NCI-H82 (cell line): ENCODE measurements around the gene HAPLN2.
"Not testable (repeated sequence)": the region's sequence is repeated elsewhere in the genome, so short reads cannot be mapped to it uniquely, and the experiment has no call there.

Experiments used
- DNase-seq: peaks from one replicate; lab custom pipeline; 2025; lab: John Stamatoyannopoulos, UW

Gene HAPLN2

GRCh38 chr1:156618853-156619581, at the start of gene HAPLN2:
TSS of gene HAPLN2 (plus strand) at chr1:156619415. CDS start at chr1:156623491, 4,076 bp downstream.
- peak; percentile 85 for DNase-seq

GRCh38 chr1:156571261-156571852, 47.9 kb upstream of the HAPLN2 start:
- DNase-seq: no peak

GRCh38 chr1:156571919-156572662, 47.1 kb upstream of the HAPLN2 start, which contains the start of gene IQGAP3:
TSS of gene IQGAP3 (minus strand) at chr1:156572565. CDS start at chr1:156572529, 36 bp downstream.
- DNase-seq: peak; percentile 94

- DNase-seq: no peak
Measured at GRCh38 chr1:156572663-156573018, 46.6 kb upstream of the HAPLN2 start.

GRCh38 chr1:156574039-156574633, 45.1 kb upstream of the HAPLN2 start:
- DNase-seq: peak; percentile 62

- DNase-seq: peak; percentile 49
Measured at GRCh38 chr1:156577550-156577949, 41.7 kb upstream of the HAPLN2 start.

- peak; percentile 39 for DNase-seq
Measured at GRCh38 chr1:156578055-156578454, 41.2 kb upstream of the HAPLN2 start.

- peak; percentile 93 for DNase-seq
Measured at GRCh38 chr1:156579472-156579871, 39.7 kb upstream of the HAPLN2 start, which contains the start of gene TTC24. TSS of gene TTC24 (plus strand) at chr1:156579723. CDS start at chr1:156581365, 1,642 bp downstream.

- DNase-seq: no peak
Measured at GRCh38 chr1:156581661-156582387, 37.4 kb upstream of the HAPLN2 start.

GRCh38 chr1:156582388-156583017, 36.7 kb upstream of the HAPLN2 start:
- DNase-seq: no peak

- DNase-seq: peak; percentile 96
Measured at GRCh38 chr1:156583821-156584622, 35.2 kb upstream of the HAPLN2 start.

- DNase-seq: peak; percentile 76
Measured at GRCh38 chr1:156584813-156585212, 34.4 kb upstream of the HAPLN2 start.

- no peak for DNase-seq
Measured at GRCh38 chr1:156586323-156586722, 32.9 kb upstream of the HAPLN2 start.

GRCh38 chr1:156586892-156587477, 32.2 kb upstream of the HAPLN2 start:
- no peak for DNase-seq

- DNase-seq: not testable (repeated sequence)
Measured at GRCh38 chr1:156587927-156588326, 31.3 kb upstream of the HAPLN2 start.

GRCh38 chr1:156589546-156589945, 29.7 kb upstream of the HAPLN2 start:
- DNase-seq: no peak

- DNase-seq: peak; percentile 52
Measured at GRCh38 chr1:156590326-156591180, 28.7 kb upstream of the HAPLN2 start.

GRCh38 chr1:156591181-156591431, 28.1 kb upstream of the HAPLN2 start:
- DNase-seq: peak; percentile 75
